Measurements from ENCODE around the gene ERGIC2.

- TF ChIP-seq CTCF (IDR thresholded peaks at IDR 0.05) (no peak), POLR2A (IDR thresholded peaks at IDR 0.05) (no peak), POLR2AphosphoS5 (IDR thresholded peaks at IDR 0.05) (no peak)
Measured at GRCh38 chr12:29354954-29355353, 26.0 kb downstream of the ERGIC2 start.

All from suprapubic skin (tissue), 4 donors.